WTC11 (cell line): Measurements from ENCODE around the gene CTNNA2. TPM values are rescaled to one million over a fixed set of nuclear protein-coding genes. Genes with fewer than 3 reads are reported as not detected.

Experiments
- ATAC-seq: fragments of 200-7000 bp; cut with Tn5 transposase; 2 replicates; pipeline ENCODE4 v1.10.0; 2021; ENCODE audit warnings: mild to moderate bottlenecking, moderate library complexity
- CTCF ChIA-PET: fragments of 300-600 bp; sonication (Branson Sonifier 250); formaldehyde crosslinking; loops from one replicate; lab custom pipeline; 2021; ENCODE audit warnings: antibody characterized with exemption; lab: Charles Lee
- POLR2A ChIA-PET: fragments of 350-600 bp; sonication (Branson Sonifier 250); formaldehyde crosslinking; loops from one replicate; lab custom pipeline; 2021; ENCODE audit warnings: antibody characterized with exemption; lab: Charles Lee
- DNase-seq: peaks from one replicate; pipeline ENCODE4 v3.0.0; 2021; ENCODE audit warnings: low spot score
- H3K27ac Mint-ChIP-seq: 2 replicates; pipeline ENCODE4 v1.8.0; 2021; ENCODE audit warnings: mixed read lengths
- H3K27me3 Mint-ChIP-seq: 2 replicates; pipeline ENCODE4 v1.8.0; 2021; ENCODE audit warnings: low read depth, mild to moderate bottlenecking, moderate library complexity, mixed read lengths
- H3K36me3 Mint-ChIP-seq: 2 replicates; pipeline ENCODE4 v1.8.0; 2021; ENCODE audit warnings: mixed read lengths
- H3K4me1 Mint-ChIP-seq: 2 replicates; pipeline ENCODE4 v1.8.0; 2022; ENCODE audit warnings: mixed read lengths
- H3K4me3 Mint-ChIP-seq: 2 replicates; pipeline ENCODE4 v1.8.0; 2021; ENCODE audit warnings: mild to moderate bottlenecking, moderate library complexity, mixed read lengths
- H3K9me3 Mint-ChIP-seq: 2 replicates; pipeline ENCODE4 v1.8.0; 2021; ENCODE audit warnings: mixed read lengths
- AR ChIP-seq: fragments of 250-450 bp; sonication (Bioruptor Pico); IDR thresholded peaks from 2 replicates; pipeline ENCODE4 v1.9.0; 2021; ENCODE audit warnings: mild to moderate bottlenecking
- CBFB ChIP-seq: sonication (generic); formaldehyde crosslinking; IDR thresholded peaks from 2 replicates; pipeline ENCODE4 v1.8.1; 2022; ENCODE audit warnings: mild to moderate bottlenecking, low read depth, missing genetic modification reagents
- E2F4 ChIP-seq: sonication (generic); formaldehyde crosslinking; IDR thresholded peaks from 2 replicates; pipeline ENCODE4 v1.8.1; 2022; ENCODE audit warnings: low read depth, mild to moderate bottlenecking, moderate library complexity, missing genetic modification reagents, borderline replicate concordance
- EMX1 ChIP-seq: fragments of 250-450 bp; sonication (Bioruptor Pico); IDR thresholded peaks from 2 replicates; pipeline ENCODE4 v1.8.0; 2021; ENCODE audit warnings: mild to moderate bottlenecking
- HMGA2 ChIP-seq: fragments of 250-450 bp; sonication (Bioruptor Pico); IDR thresholded peaks from 2 replicates; pipeline ENCODE4 v1.4.0; 2021; ENCODE audit warnings: mild to moderate bottlenecking, moderate library complexity
- NFE2L1 ChIP-seq: sonication (generic); formaldehyde crosslinking; IDR thresholded peaks from 2 replicates; pipeline ENCODE4 v1.8.1; 2023; ENCODE audit warnings: missing genetic modification reagents
- PRDM15 ChIP-seq: sonication (generic); formaldehyde crosslinking; IDR thresholded peaks from 2 replicates; pipeline ENCODE4 v1.8.0; 2022; ENCODE audit warnings: missing genetic modification reagents
- RELA ChIP-seq: sonication (generic); formaldehyde crosslinking; IDR thresholded peaks from 2 replicates; pipeline ENCODE4 v1.8.1; 2022; ENCODE audit warnings: missing genetic modification reagents, mild to moderate bottlenecking, borderline replicate concordance
- RORB ChIP-seq: fragments of 250-450 bp; sonication (Bioruptor Pico); IDR thresholded peaks from 2 replicates; pipeline ENCODE4 v1.9.0; 2021; ENCODE audit warnings: mild to moderate bottlenecking
- TEAD1 ChIP-seq: sonication (generic); formaldehyde crosslinking; IDR thresholded peaks from 2 replicates; pipeline ENCODE4 v1.8.0; 2022; ENCODE audit warnings: mild to moderate bottlenecking, missing genetic modification reagents
- USF1 ChIP-seq: sonication (generic); formaldehyde crosslinking; IDR thresholded peaks from 2 replicates; pipeline ENCODE4 v1.8.0; 2022; ENCODE audit warnings: mild to moderate bottlenecking, missing genetic modification reagents
- ZNF219 ChIP-seq: sonication (generic); formaldehyde crosslinking; IDR thresholded peaks from 2 replicates; pipeline ENCODE4 v1.8.0; 2023; ENCODE audit warnings: missing genetic modification reagents, mild to moderate bottlenecking, borderline replicate concordance
- ZNF317 ChIP-seq: sonication (generic); formaldehyde crosslinking; IDR thresholded peaks from 2 replicates; pipeline ENCODE4 v1.8.1; 2023; ENCODE audit warnings: low read depth, mild to moderate bottlenecking, moderate library complexity, missing genetic modification reagents, borderline replicate concordance
- ZSCAN18 ChIP-seq: fragments of 250-450 bp; sonication (Bioruptor Pico); IDR thresholded peaks from 2 replicates; pipeline ENCODE4 v2.1.2; 2022; ENCODE audit warnings: mild to moderate bottlenecking, moderate library complexity
- total RNA-seq: library from RNA; stranded (reverse); gene quantifications from 3 replicates; pipeline ENCODE4 v1.2.3, GENCODE V29; 2021

The CTNNA2 gene
- total RNA-seq, 1 experiment from 2014 or later = 3.8 TPM

GRCh38 chr2:79985145-79985544 lies 472.3 kb downstream of the CTNNA2 start:
- H3K4me1 Mint-ChIP-seq = peaks cover 7% of the 10 kb centered on the region
- no peak for DNase-seq
- no peak overlapping the region for H3K27ac Mint-ChIP-seq
- H3K4me3 Mint-ChIP-seq = no peak overlapping the region
- peaks cover 3% of the 10 kb centered on the region; the same call in 1 of the 2 replicates for H3K27me3 Mint-ChIP-seq
- no peaks in the 10 kb centered on the region for H3K9me3 Mint-ChIP-seq
- CTCF ChIA-PET = no interaction called here
- no peak for TF ChIP-seq ZNF317
- TF ChIP-seq EMX1 (CRISPR knock-in tag) = no peak
- POLR2A ChIA-PET = interaction anchor here (0.5 kb wide), 1 partner anchor 48 kb away, joined by 5 read pairs; no protein-coding TSS in a partner anchor
- peak; percentile 77 for ATAC-seq
- no peaks in the 10 kb centered on the region for H3K36me3 Mint-ChIP-seq

- TF ChIP-seq CBFB (CRISPR knock-in tag) (no peak), RORB (CRISPR knock-in tag) (no peak), PRDM15 (CRISPR knock-in tag) (no peak), HMGA2 (no peak), TEAD1 (no peak), AR (CRISPR knock-in tag) (no peak), RELA (CRISPR knock-in tag) (no peak), E2F4 (CRISPR knock-in tag) (no peak), ZSCAN18 (CRISPR knock-in tag) (no peak), NFE2L1 (CRISPR knock-in tag) (no peak), USF1 (CRISPR knock-in tag) (no peak), ZNF219 (CRISPR knock-in tag) (no peak)
- TF ChIP-seq, all 79 proteins: peak for 0
- H3K27me3 Mint-ChIP-seq = peaks cover 3% of the 10 kb centered on the region; the same call in 1 of the 2 replicates
- POLR2A ChIA-PET = interaction anchor here (0.5 kb wide), 1 partner anchor 48 kb away, joined by 5 read pairs; no protein-coding TSS in a partner anchor
- peaks cover 7% of the 10 kb centered on the region for H3K4me1 Mint-ChIP-seq
- no peak overlapping the region for H3K4me3 Mint-ChIP-seq
- H3K36me3 Mint-ChIP-seq = no peaks in the 10 kb centered on the region
- no peak overlapping the region for H3K27ac Mint-ChIP-seq
- no peaks in the 10 kb centered on the region for H3K9me3 Mint-ChIP-seq
- no peak for ATAC-seq
- DNase-seq = no peak
- CTCF ChIA-PET = no interaction called here
Observed at GRCh38 chr2:79985571-79985970, 472.7 kb downstream of the CTNNA2 start.
